Measurements from ENCODE around the gene RNF157. TPM values are rescaled to one million over a fixed set of nuclear protein-coding genes. Genes with fewer than 3 reads are reported as not detected.

RNF157 gene
- polyA plus RNA-seq, 2 of the 4 experiments (the other 2 are of a cell fraction) = 7.2 to 8.5 TPM

- peak overlapping the region; percentile 69 for H3K4me3 ChIP-seq
- ChIA-PET CTCF (interaction anchor here (0.6 to 38.7 kb wide), 15 partner anchors 9 to 314 kb away, joined by 3 to 755 read pairs (median 6); partner anchors contain the start of gene ZACN), POLR2A (interaction anchor here (1.1 to 1.2 kb wide), 2 partner anchors 23 to 248 kb away, joined by 4 to 5 read pairs; partner anchors contain the start of gene WBP2)
- peaks cover 11% of the 10 kb centered on the region for H3K4me1 ChIP-seq
- TF ChIP-seq PBX3 (IDR thresholded peaks at IDR 0.05) (no peak), EHMT2 (IDR thresholded peaks at IDR 0.05; ENCODE audit: low read depth) (no peak), NPAS2 (CRISPR knock-in tag; IDR thresholded peaks at IDR 0.05; ENCODE audit: borderline replicate concordance) (no peak), GATA3 (IDR thresholded peaks at IDR 0.05; ENCODE audit: borderline replicate concordance) (no peak), ELK1 (IDR thresholded peaks at IDR 0.05; ENCODE audit: low read depth, low read length) (no peak), CBX8 (IDR thresholded peaks at IDR 0.05) (no peak), ZNF302 (CRISPR knock-in tag; IDR thresholded peaks at IDR 0.05) (no peak), MYC (IDR thresholded peaks at IDR 0.05; ENCODE audit: borderline replicate concordance, low read length) (no peak)
- H3K4me2 ChIP-seq = peak overlapping the region; percentile 82
- DNase-seq (ENCODE audit: low read depth in 1 of 2, low spot score in 1 of 2) (no peak), ATAC-seq (peak; percentile 14 to 17; a peak in 3 of 6 replicates), FAIRE-seq (no peak)
- peak overlapping the region; percentile 84 to 87 for H3K27ac ChIP-seq
- 6% methylated on average over 4 of the region's 4 CpGs for WGBS (ENCODE audit: missing lambda C conversion rate)
- no peaks in the 10 kb centered on the region for H3K9me3 ChIP-seq
Measured at GRCh38 chr17:76102944-76103273, 137.4 kb downstream of the RNF157 start.

GRCh38 chr17:76097716-76098295 lies 142.5 kb downstream of the RNF157 start:
- ATAC-seq = no peak
- WGBS (ENCODE audit: missing lambda C conversion rate) = 97% methylated on average over 19 of the region's 19 CpGs
- no peak overlapping the region for H3K4me2 ChIP-seq
- no peak for FAIRE-seq
- TF ChIP-seq TP53 (CRISPR knock-in tag; IDR thresholded peaks at IDR 0.05) (no peak), CBX8 (IDR thresholded peaks at IDR 0.05) (no peak)
- ChIA-PET CTCF (interaction anchor here (1.5 kb wide), 1 partner anchor 25 kb away, joined by 4 read pairs; no protein-coding TSS in a partner anchor), POLR2A (no interaction called here)
- H3K4me3 ChIP-seq = no peak overlapping the region
- DNase-seq (ENCODE audit: low read depth in 1 of 2, low spot score in 1 of 2) = no peak
- no peak overlapping the region for H3K27ac ChIP-seq
- H3K4me1 ChIP-seq = peaks cover 5% of the 10 kb centered on the region; the same call in 2 of the 3 replicates
- no peaks in the 10 kb centered on the region for H3K9me3 ChIP-seq

GRCh38 chr17:76095943-76096342 lies 144.3 kb downstream of the RNF157 start:
- ATAC-seq (no peak), FAIRE-seq (no peak), DNase-seq (ENCODE audit: low read depth in 1 of 2, low spot score in 1 of 2) (no peak)
- ChIA-PET POLR2A (interaction anchor here (1.5 kb wide), 1 partner anchor 16 kb away, joined by 4 read pairs; the partner anchor contains the start of gene ZACN), CTCF (interaction anchor here (0.6 to 2.4 kb wide), 11 partner anchors 8 to 1738 kb away, joined by 3 to 10 read pairs (median 4); partner anchors contain the start of gene EXOC7)
- Histone ChIP-seq H3K4me3 (no peak overlapping the region), H3K4me2 (no peak overlapping the region), H3K9me3 (no peaks in the 10 kb centered on the region), H3K27ac (no peak overlapping the region), H3K4me1 (no peaks in the 10 kb centered on the region)
- no peak for TF ChIP-seq ZNF302 (CRISPR knock-in tag; IDR thresholded peaks at IDR 0.05)
- TF ChIP-seq FOSL2 (IDR thresholded peaks at IDR 0.05) = no peak
- TF ChIP-seq FOSL2 (CRISPR knock-in tag; IDR thresholded peaks at IDR 0.05) = no peak
- TF ChIP-seq SREBF2 (IDR thresholded peaks at IDR 0.05) = no peak
- no peak for TF ChIP-seq USF2 (IDR thresholded peaks at IDR 0.05)
- no peak for TF ChIP-seq EHMT2 (IDR thresholded peaks at IDR 0.05; ENCODE audit: low read depth)
- TF ChIP-seq CHD4 (IDR thresholded peaks at IDR 0.05; ENCODE audit: borderline replicate concordance) = no peak
- no peak for TF ChIP-seq MYC (IDR thresholded peaks at IDR 0.05; ENCODE audit: borderline replicate concordance, low read length)
- no peak for TF ChIP-seq HDAC2 (IDR thresholded peaks at IDR 0.05)
- no peak for TF ChIP-seq REST (IDR thresholded peaks at IDR 0.05)
- TF ChIP-seq HES2 (IDR thresholded peaks at IDR 0.05) = no peak
- TF ChIP-seq TFCP2L1 (CRISPR knock-in tag; IDR thresholded peaks at IDR 0.05) = no peak
- no peak for TF ChIP-seq SMC3 (IDR thresholded peaks at IDR 0.05)
- TF ChIP-seq ESRRA (IDR thresholded peaks at IDR 0.05; ENCODE audit: borderline replicate concordance, low read length) = no peak
- TF ChIP-seq TP53 (CRISPR knock-in tag; IDR thresholded peaks at IDR 0.05) = no peak
- 96% methylated on average over 13 of the region's 13 CpGs for WGBS (ENCODE audit: missing lambda C conversion rate)
